SJCRH30 (cell line): ENCODE data around the gene SERPINH1. TPM values are rescaled to one million over a fixed set of nuclear protein-coding genes. Genes with fewer than 3 reads are reported as not detected.
"Not testable (repeated sequence)": the region's sequence is repeated elsewhere in the genome, so short reads cannot be mapped to it uniquely, and the experiment has no call there.

Experiments used
- DNase-seq, 2 experiments: peaks; one replicate each; pipeline ENCODE4 v3.0.0-alpha.2; 2015 to 2020
- H3K27ac ChIP-seq: fragments of 250-450 bp; sonication (Bioruptor Pico); 2 replicates; pipeline ENCODE4 v1.5.1; 2020; ENCODE audit warnings: mild to moderate bottlenecking, moderate library complexity
- H3K27me3 ChIP-seq: fragments of 250-450 bp; sonication (Bioruptor Pico); 2 replicates; pipeline ENCODE4 v1.5.1; 2020; ENCODE audit warnings: mild to moderate bottlenecking, moderate library complexity
- H3K36me3 ChIP-seq: fragments of 250-450 bp; sonication (Bioruptor Pico); 2 replicates; pipeline ENCODE4 v1.5.1; 2020; ENCODE audit warnings: mild to moderate bottlenecking, moderate library complexity
- H3K4me1 ChIP-seq: fragments of 250-450 bp; sonication (Bioruptor Pico); 2 replicates; pipeline ENCODE4 v1.5.1; 2020; ENCODE audit warnings: mild to moderate bottlenecking, moderate library complexity
- H3K4me3 ChIP-seq: fragments of 250-450 bp; sonication (Bioruptor Pico); 2 replicates; pipeline ENCODE4 v1.5.1; 2020; ENCODE audit warnings: mild to moderate bottlenecking, moderate library complexity
- H3K9me3 ChIP-seq: fragments of 250-450 bp; sonication (Bioruptor Pico); replicated peaks from 2 replicates; pipeline ENCODE4 v1.5.1; 2020; ENCODE audit warnings: mild to moderate bottlenecking, moderate library complexity
- total RNA-seq: library from RNA; depleted of rRNA; stranded (reverse); fragments of >200 nt; shearing (Covaris generic); gene quantifications from 2 replicates; pipeline ENCODE4 v1.2.3, GENCODE V29; 2014

Gene SERPINH1
- total RNA-seq, 1 experiment from 2014 or later = 133 TPM

DNA sequence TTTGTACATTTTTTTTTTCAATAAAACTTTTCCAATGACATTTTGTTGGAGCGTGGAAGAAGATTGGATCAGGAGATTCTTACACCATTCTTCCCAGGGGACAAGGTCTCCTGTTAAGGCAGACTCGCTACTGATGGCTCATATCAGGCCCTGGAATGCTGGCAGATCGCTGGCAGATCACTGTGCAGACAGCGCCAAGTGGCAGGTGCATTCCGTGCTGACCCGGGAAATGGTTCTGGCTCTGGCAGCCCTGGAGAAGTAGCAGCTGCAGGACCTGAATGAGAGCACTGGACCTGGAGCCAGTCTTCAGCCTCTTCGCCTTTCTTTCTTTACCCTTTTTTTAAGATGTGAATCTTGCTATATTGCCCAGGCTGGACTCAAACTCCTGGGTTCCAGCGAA, 10.7 kb downstream of the SERPINH1 start:
- DNase-seq = no peak
- no peaks in the 10 kb centered on the region for H3K9me3 ChIP-seq
- H3K27ac ChIP-seq = no peak overlapping the region
- no peaks in the 10 kb centered on the region for H3K27me3 ChIP-seq
- H3K4me3 ChIP-seq = no peak overlapping the region
- peaks cover 43% of the 10 kb centered on the region for H3K36me3 ChIP-seq
- H3K4me1 ChIP-seq = no peaks in the 10 kb centered on the region

DNA sequence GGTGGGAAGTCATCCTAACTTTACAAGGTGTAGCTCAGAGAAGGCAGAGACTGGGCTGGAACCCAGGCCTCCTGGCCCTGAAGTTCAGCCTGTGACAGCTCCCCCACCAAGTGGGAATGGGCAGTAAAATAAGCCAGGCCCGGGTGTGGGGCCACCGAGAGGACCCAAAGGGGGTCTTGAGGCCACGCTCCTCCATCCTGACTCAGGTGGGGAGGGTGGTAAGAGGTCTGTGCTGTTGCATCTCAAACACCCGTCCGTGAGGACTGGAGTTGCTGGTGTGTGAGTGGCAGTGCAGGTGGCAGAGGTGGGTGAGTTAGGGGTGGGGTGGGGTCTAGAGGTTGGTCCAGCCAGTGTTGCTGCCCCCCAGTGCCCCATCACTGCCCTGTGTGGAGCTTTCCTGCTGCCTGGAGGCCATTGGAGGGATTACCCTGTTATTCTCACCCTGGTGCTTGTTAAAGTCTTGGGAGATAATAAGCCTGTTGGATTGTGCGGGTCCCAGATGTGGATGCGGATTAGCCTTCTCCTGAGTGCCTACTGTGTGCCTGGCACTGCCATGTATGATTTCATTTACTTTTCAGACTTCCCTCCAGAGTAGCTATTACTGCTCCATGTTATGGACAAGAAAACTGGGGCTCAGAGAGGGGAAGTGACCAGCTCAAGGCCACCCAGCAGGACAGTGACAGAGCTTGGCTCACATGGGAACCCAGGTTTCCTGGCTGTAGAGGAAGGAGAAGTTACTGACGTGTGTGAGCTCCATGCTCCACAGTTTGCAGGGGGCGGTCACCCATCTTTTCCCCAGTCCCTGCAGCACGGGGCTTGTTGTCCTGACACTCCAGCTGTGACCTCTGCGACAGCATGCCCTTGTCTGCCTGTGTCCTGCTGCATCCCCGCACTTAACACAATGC, 12.9 kb downstream of the SERPINH1 start:
- Histone ChIP-seq H3K4me1 (no peaks in the 10 kb centered on the region), H3K4me3 (no peak overlapping the region), H3K27ac (no peak overlapping the region), H3K36me3 (peaks cover 24% of the 10 kb centered on the region), H3K27me3 (no peaks in the 10 kb centered on the region), H3K9me3 (no peaks in the 10 kb centered on the region)
- no peak for DNase-seq

DNA sequence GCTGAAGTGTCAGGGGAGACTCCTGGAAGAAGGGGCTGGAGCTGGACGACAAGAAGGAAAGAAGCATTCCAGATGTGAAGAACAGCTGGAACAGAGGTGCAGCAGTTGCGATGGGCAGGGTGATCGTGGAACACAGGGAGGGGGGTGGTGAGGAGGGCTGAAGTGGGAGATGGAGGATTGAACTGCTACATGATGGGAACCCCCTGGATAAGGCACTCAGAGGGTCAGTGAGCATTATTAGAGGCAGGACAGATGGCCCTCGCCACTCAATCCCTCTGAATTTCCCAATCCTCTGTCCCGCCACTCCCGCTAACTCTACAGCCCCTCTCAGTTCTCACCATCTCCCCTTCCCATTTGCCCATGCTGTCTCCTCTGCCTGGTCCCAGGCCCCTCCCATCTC, 14.0 kb downstream of the SERPINH1 start:
- Histone ChIP-seq H3K27me3 (no peaks in the 10 kb centered on the region), H3K36me3 (peaks cover 15% of the 10 kb centered on the region), H3K9me3 (no peaks in the 10 kb centered on the region), H3K4me1 (no peaks in the 10 kb centered on the region), H3K27ac (no peak overlapping the region), H3K4me3 (no peak overlapping the region)
- DNase-seq = no peak

DNA sequence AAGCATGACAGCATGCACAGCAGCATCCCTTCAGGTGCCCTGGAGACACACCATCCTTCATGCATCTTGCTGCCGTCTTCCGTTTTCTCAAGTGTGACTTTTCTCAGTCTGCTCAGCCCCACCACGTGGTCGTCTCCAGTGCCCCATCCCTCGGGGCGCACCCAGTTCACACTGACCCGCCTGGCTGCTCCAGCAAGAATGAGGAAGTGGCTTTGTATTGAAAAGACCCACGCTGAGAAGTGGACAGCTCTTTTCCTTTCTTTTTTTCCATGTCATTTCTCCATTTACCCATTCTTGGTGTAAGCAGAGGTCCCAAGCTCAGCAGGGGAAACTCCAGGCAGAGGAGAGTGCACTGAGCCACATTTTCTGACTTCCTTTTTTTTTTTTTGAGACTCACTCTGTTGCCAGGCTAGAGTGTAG, 14.5 kb downstream of the SERPINH1 start:
- peaks cover 10% of the 10 kb centered on the region for H3K36me3 ChIP-seq
- no peak for DNase-seq
- H3K9me3 ChIP-seq = no peaks in the 10 kb centered on the region
- H3K27ac ChIP-seq = no peak overlapping the region
- no peaks in the 10 kb centered on the region for H3K27me3 ChIP-seq
- no peak overlapping the region for H3K4me3 ChIP-seq
- no peaks in the 10 kb centered on the region for H3K4me1 ChIP-seq

DNA sequence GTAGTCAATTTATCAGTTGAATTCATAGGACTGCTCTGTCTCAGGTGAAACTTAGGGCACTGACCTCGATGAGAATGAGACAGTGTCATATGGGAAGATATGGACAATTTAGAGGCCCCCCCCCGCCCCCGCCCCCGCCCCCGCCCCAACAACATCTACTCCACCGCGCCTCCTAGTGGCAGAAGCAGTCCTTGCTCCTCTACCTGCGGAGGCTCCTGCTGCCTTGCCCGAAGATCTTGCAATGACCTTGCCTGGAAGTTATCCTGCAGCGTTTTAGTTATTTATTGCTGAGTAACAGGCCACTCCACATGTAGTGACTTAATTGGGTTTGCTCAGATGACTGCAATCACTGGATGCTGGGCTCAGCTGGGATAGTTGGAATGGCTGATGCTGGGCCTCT, 15.2 kb downstream of the SERPINH1 start:
- peak in 1 of 2 experiments; percentile 27 for DNase-seq
- peaks cover 8% of the 10 kb centered on the region; the same call in 1 of the 2 replicates for H3K36me3 ChIP-seq
- H3K27ac ChIP-seq = no peak overlapping the region
- no peaks in the 10 kb centered on the region for H3K4me1 ChIP-seq
- no peaks in the 10 kb centered on the region for H3K9me3 ChIP-seq
- H3K4me3 ChIP-seq = no peak overlapping the region
- no peaks in the 10 kb centered on the region for H3K27me3 ChIP-seq

DNA sequence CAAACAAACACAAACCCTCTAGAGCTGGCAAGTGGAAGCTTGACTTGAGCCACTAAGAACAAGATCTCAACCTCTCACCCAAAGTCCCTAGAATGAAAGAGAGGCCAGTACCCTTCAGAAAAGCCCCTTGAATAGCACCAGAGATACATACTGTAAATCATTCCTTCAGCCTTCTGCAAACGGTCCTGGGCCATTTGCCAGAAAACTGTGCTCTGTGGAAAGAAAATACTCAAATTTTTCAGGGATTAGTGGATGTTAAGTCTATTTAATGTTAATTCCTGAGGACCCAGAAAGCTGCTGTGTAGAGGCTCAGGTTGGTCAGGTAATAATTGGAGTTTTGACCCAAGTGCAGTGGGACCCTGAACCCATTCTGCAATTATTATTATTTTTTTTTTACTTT, 16.9 kb downstream of the SERPINH1 start:
- no peak overlapping the region for H3K4me3 ChIP-seq
- no peaks in the 10 kb centered on the region for H3K27me3 ChIP-seq
- no peaks in the 10 kb centered on the region for H3K9me3 ChIP-seq
- no peaks in the 10 kb centered on the region for H3K36me3 ChIP-seq
- no peaks in the 10 kb centered on the region for H3K4me1 ChIP-seq
- DNase-seq = no peak
- no peak overlapping the region for H3K27ac ChIP-seq

DNA sequence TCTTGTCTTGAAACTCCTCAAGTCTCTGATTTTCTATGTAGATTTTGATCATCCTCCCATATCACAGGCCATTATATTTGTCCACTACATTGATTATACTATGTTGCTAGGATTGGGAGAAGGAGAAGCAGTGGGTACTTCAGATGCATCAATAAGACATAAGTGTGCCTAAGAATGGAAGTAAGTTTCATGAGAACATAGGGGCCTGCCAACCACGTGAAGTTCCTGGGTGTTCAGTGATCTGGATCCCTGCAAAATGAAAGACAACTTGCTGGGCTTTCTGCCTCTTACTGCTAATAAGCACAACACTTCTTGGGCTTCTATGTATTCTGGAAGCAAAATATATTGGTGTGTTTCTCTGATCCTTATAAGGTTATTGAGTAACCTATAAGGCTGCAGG, 17.8 kb downstream of the SERPINH1 start:
- Histone ChIP-seq H3K9me3 (no peaks in the 10 kb centered on the region), H3K27ac (no peak overlapping the region), H3K36me3 (no peaks in the 10 kb centered on the region), H3K4me1 (no peaks in the 10 kb centered on the region), H3K4me3 (no peak overlapping the region), H3K27me3 (no peaks in the 10 kb centered on the region)
- no peak for DNase-seq

DNA sequence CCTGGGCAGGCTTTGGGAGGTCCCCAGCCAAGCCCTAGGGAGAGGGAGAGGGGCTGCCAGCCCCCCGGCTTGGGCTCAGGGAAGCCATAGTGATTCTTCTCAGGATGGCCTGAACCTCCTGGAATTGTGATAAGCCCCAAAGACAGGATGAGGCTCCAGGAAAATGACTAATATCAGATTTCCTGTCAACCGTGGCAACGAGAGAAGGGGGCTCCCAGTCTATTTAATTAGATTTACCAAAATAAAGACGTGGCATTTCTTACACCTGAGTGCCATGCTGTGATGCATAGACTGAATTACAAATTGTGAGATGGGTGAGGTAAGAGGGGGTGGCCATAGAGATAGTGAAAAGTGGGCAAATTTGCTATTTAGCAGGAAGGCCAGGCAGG, 20.4 kb downstream of the SERPINH1 start:
- Histone ChIP-seq H3K27me3 (no peaks in the 10 kb centered on the region), H3K27ac (no peak overlapping the region), H3K4me1 (no peaks in the 10 kb centered on the region), H3K9me3 (no peaks in the 10 kb centered on the region), H3K36me3 (no peaks in the 10 kb centered on the region), H3K4me3 (peak overlapping the region; percentile 66)
- DNase-seq = no peak

DNA sequence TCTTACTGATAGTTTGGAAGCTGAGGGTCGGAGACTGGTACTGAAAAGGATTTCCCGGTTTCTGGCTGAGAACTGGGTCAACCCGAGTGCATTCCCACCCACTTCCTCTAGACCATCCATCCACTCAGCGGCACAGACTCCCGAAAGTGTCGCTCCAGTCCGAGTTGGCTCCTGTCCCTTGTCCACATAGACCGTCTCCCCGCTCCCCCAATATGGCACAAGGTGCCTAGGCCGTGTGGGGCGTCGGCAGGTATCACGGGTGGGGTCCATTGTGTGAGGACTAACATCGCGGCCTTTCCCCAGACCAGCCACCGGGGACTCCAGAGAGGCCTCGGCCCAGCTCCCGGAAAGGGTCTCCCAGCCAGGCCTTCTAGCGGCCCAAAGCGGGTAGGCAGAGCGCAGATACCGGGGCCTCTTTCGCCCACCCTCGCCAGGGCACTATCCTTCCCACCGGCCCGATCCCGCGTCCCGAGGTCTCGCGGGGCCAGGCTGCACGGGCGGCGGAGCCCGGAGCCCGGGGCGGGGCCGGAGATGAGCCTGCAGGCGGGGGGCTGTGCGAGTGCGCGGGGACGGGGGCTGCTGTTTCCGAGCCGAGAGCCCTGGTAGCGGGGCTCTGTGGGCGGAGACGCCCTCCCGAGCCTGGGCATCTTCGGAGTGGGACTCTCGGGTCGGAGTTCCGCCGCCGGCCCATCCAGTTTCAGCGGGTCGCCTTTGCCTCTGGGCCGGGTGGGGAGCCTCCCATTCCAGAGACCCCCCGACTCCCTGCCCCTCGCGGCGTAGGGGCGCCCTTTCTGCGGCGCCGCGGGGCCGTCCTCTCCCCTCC, 21.1 kb downstream of the SERPINH1 start:
- DNase-seq = peak; percentile 56 to 62
- no peaks in the 10 kb centered on the region for H3K9me3 ChIP-seq
- H3K27me3 ChIP-seq = no peaks in the 10 kb centered on the region
- peak overlapping the region; percentile 66 for H3K4me3 ChIP-seq
- peak overlapping the region; percentile 72 for H3K27ac ChIP-seq
- H3K4me1 ChIP-seq = no peaks in the 10 kb centered on the region
- no peaks in the 10 kb centered on the region for H3K36me3 ChIP-seq

DNA sequence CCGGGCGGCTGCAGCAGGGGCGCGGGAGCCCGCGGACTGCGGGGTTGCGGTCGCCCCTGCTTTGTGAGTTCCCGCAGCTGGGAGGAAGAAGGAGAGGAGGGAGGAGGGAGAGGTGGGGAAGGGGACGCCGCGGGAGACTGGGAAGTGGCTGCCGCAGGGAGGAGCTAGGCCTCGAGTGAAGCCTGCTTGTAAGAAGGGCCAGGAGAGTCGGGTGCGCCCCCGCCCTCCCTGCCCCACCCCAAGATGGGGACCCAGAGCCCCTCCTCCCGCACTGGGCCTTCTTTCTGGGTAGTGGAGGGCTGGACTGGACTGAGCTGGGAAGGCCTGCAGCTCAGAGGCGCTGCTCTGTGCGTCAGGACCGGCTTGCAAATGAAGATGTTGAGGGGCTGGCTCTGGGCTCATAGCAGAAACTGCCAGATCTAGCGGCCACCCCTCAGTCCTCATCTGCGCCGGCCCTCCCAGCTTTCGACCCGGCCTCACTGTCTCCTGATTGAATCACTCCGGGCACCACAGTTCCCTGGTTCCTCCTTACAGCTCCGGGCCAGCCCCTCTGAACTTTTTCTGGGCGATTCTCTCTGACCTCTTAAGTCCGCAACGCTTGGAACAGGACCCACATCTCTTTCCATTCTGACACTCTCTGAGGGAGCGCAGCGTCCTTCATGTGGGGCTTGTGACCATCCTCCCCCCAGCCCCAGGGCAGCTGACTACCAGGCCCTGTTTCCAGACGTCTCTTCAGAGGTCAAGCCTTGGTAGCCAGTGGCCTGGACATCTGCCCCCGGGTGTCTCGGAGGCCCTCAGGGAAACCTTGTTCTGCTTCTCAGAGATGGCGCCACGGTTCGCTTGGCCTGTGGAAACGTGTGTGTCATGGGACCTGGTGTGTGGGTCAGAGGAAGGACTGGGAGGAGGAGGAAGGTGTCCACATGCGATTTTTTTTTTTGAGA, 21.9 kb downstream of the SERPINH1 start:
- Histone ChIP-seq H3K27ac (peak overlapping the region; percentile 72), H3K9me3 (no peaks in the 10 kb centered on the region), H3K4me1 (no peaks in the 10 kb centered on the region), H3K4me3 (peak overlapping the region; percentile 66), H3K27me3 (no peaks in the 10 kb centered on the region), H3K36me3 (no peaks in the 10 kb centered on the region)
- peak; percentile 16 to 32 for DNase-seq

DNA sequence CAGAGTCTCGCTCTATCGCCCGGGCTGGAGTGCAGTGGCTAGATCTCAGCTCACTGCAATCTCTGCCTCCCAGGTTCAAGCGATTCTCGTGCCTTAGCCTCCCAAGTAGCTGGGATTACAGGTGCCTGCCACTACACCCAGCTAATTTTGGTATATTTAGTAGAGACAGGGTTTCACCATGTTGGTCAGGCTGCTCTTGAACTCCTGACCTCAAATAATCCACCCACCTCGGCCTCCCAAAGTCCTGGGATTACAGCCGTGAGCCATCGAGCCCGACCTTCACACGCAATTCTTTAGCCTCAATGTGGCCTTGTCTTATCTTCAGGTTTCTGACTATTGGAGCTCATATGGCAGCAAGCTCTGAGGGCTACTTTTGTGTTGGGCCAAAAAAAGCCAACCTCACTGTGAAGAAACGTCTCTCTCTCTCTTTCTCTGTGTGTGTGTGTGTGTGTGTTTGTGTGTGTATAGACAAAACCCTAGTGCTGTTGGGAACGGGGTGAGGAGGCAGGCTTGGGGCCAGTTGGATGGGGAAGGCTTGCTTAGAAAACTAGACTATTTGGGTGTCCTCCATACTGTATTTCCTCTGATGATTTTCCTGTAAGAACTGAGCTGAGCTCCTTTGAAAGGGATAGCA, 22.7 kb downstream of the SERPINH1 start:
- H3K4me3 ChIP-seq, H3K27me3 ChIP-seq, H3K27ac ChIP-seq, H3K9me3 ChIP-seq, H3K36me3 ChIP-seq, H3K4me1 ChIP-seq, DNase-seq: not testable (repeated sequence)

DNA sequence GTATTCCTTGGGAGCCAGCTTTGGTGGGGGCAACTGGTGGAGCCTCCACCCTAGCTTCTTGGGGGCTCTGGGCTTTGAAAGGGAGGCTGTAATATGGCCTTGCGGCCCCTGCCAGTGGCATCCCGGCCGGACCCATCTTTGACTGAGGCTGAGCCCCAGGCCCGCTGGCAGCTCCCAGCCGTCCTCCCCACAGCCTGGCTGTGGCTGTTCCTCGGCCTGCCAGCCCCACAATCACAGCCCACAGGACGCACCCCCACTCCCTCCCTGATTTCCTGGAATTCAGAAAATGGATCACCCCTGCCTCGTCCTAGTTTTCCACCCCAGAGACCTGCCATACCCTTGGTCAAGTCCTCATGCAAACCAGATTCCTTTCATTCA, 23.2 kb downstream of the SERPINH1 start:
- Histone ChIP-seq H3K4me3 (no peak overlapping the region), H3K4me1 (no peaks in the 10 kb centered on the region), H3K27me3 (no peaks in the 10 kb centered on the region), H3K27ac (no peak overlapping the region), H3K9me3 (no peaks in the 10 kb centered on the region), H3K36me3 (no peaks in the 10 kb centered on the region)
- DNase-seq = no peak

DNA sequence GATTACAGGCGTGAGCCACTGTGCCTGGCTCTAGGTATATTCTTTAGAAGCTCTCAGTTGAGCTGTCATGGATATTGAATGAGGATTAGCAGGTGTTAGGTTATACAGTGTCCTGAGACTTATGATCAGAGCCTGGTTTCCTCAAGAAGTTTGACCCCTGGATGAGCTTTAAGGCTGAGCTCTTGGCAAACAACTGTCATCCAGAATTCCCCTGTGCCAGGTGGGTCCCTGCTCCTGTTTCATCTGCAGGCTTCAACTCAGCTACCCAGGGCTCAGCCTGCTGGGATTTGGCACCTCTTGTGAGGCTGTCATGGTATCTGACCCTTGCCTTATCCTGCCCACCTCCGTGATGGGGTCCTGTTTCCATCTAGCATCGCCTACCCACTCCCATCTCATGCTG, 24.3 kb downstream of the SERPINH1 start:
- peaks cover 2% of the 10 kb centered on the region; the same call in 1 of the 2 replicates for H3K4me1 ChIP-seq
- no peaks in the 10 kb centered on the region for H3K36me3 ChIP-seq
- no peak overlapping the region for H3K4me3 ChIP-seq
- no peak for DNase-seq
- no peak overlapping the region for H3K27ac ChIP-seq
- H3K27me3 ChIP-seq = no peaks in the 10 kb centered on the region
- H3K9me3 ChIP-seq = no peaks in the 10 kb centered on the region

DNA sequence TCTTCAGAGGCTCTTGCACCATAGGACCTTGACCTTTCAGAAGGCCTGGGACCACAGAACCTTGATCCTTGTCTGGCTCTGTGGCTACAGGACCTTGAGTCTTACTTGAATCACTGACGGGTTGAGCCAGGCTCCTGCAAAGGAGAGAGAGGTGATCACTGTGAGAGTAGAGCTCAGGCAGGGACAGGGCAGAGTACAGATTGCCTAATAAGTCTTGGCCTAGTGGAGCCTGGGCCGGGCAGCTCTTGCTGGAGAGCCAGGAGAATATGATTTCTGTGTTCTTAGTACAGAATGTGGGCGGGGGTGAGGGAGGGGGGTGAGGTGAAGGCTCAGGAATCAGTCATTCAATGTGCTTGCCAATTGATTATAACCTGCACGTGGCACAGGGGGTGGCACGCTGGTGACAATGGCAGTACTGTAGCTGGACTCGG, 26.0 kb downstream of the SERPINH1 start:
- Histone ChIP-seq H3K4me1 (peaks cover 19% of the 10 kb centered on the region), H3K27me3 (no peaks in the 10 kb centered on the region), H3K27ac (no peak overlapping the region), H3K36me3 (no peaks in the 10 kb centered on the region), H3K4me3 (no peak overlapping the region), H3K9me3 (no peaks in the 10 kb centered on the region)
- no peak for DNase-seq
